HEK293 (cell line): ENCODE data around the gene ANAPC5.

Source experiments
- AEBP2 ChIP-seq: fragments of 450-650 bp; formaldehyde crosslinking; IDR thresholded peaks from 2 replicates; pipeline ENCODE4 v1.5.1; 2016; ENCODE audit warnings: missing biosample characterization, missing genetic modification characterization, borderline replicate concordance
- GLI4 ChIP-seq: fragments of 450-650 bp; formaldehyde crosslinking; IDR thresholded peaks from 2 replicates; pipeline ENCODE4 v1.5.1; 2016; ENCODE audit warnings: missing biosample characterization, missing genetic modification characterization
- GLIS1 ChIP-seq: fragments of 450-650 bp; formaldehyde crosslinking; IDR thresholded peaks from 2 replicates; pipeline ENCODE4 v1.5.1; 2016; ENCODE audit warnings: missing biosample characterization, missing genetic modification characterization
- HOXA7 ChIP-seq: sonication (generic); formaldehyde crosslinking; IDR thresholded peaks from 2 replicates; pipeline ENCODE4 v1.8.1; 2022; ENCODE audit warnings: missing genetic modification reagents, borderline replicate concordance
- HOXC10 ChIP-seq: sonication (generic); formaldehyde crosslinking; IDR thresholded peaks from 2 replicates; pipeline ENCODE4 v1.8.1; 2023; ENCODE audit warnings: mild to moderate bottlenecking, missing genetic modification reagents
- KLF10 ChIP-seq: fragments of 450-650 bp; IDR thresholded peaks from 2 replicates; pipeline ENCODE4 v1.5.1; 2018; ENCODE audit warnings: missing biosample characterization, mild to moderate bottlenecking, missing genetic modification characterization
- SCRT1 ChIP-seq: fragments of 450-650 bp; formaldehyde crosslinking; IDR thresholded peaks from 2 replicates; pipeline ENCODE4 v1.5.1; 2016; ENCODE audit warnings: missing biosample characterization, missing genetic modification characterization, borderline replicate concordance
- TRIM28 ChIP-seq: IDR thresholded peaks from 2 replicates; pipeline ENCODE4 v1.6.1; 2011; ENCODE audit warnings: low read length, control low read depth, borderline replicate concordance
- WT1 ChIP-seq: fragments of 450-650 bp; formaldehyde crosslinking; IDR thresholded peaks from 2 replicates; pipeline ENCODE4 v1.5.1; 2016; ENCODE audit warnings: missing biosample characterization, missing genetic modification characterization
- YY1 ChIP-seq: fragments of 450-650 bp; formaldehyde crosslinking; IDR thresholded peaks from 2 replicates; pipeline ENCODE4 v1.5.1; 2018; ENCODE audit warnings: missing biosample characterization, missing genetic modification characterization
- YY2 ChIP-seq: fragments of 450-650 bp; formaldehyde crosslinking; IDR thresholded peaks from 2 replicates; pipeline ENCODE4 v1.5.1; 2016; ENCODE audit warnings: missing biosample characterization, missing genetic modification characterization
- ZBTB1 ChIP-seq: fragments of 450-650 bp; formaldehyde crosslinking; IDR thresholded peaks from 2 replicates; pipeline ENCODE4 v1.5.1; 2016; ENCODE audit warnings: missing biosample characterization, missing genetic modification characterization
- ZBTB7A ChIP-seq: fragments of 450-650 bp; formaldehyde crosslinking; IDR thresholded peaks from 2 replicates; pipeline ENCODE4 v1.5.1; 2016; ENCODE audit warnings: low read depth, missing biosample characterization, missing genetic modification characterization
- ZEB2 ChIP-seq: fragments of 450-650 bp; formaldehyde crosslinking; IDR thresholded peaks from 2 replicates; pipeline ENCODE4 v1.5.1; 2016; ENCODE audit warnings: missing biosample characterization, missing genetic modification characterization
- ZNF140 ChIP-seq: fragments of 450-650 bp; formaldehyde crosslinking; IDR thresholded peaks from 2 replicates; pipeline ENCODE4 v1.5.1; 2016; ENCODE audit warnings: missing biosample characterization, missing genetic modification characterization
- ZNF146 ChIP-seq: fragments of 450-650 bp; formaldehyde crosslinking; IDR thresholded peaks from 2 replicates; pipeline ENCODE4 v1.5.1; 2016; ENCODE audit warnings: missing biosample characterization, missing genetic modification characterization
- ZNF274 ChIP-seq, 2 experiments: fragments of 200-500 bp in 1 of 2; fragments of 450-650 bp in 1 of 2; sonication (Bioruptor generic) in 1 of 2; formaldehyde crosslinking in 1 of 2; IDR thresholded peaks; 2 replicates each; pipeline versions ENCODE4 v1.5.1 to v1.6.1; 2014 to 2016; ENCODE audit warnings: borderline replicate concordance in 1 of 2, inconsistent platforms in 1 of 2, low read length in 1 of 2, missing biosample characterization in 1 of 2, missing genetic modification characterization in 1 of 2
- ZNF302 ChIP-seq: fragments of 450-650 bp; formaldehyde crosslinking; IDR thresholded peaks from 2 replicates; pipeline ENCODE4 v1.5.1; 2016; ENCODE audit warnings: missing biosample characterization, missing genetic modification characterization, low read depth
- ZNF335 ChIP-seq: fragments of 450-650 bp; formaldehyde crosslinking; conservative IDR thresholded peaks from 2 replicates; pipeline ENCODE4 v1.5.1; 2016; ENCODE audit warnings: missing biosample characterization, missing genetic modification characterization
- ZNF341 ChIP-seq: fragments of 450-650 bp; formaldehyde crosslinking; IDR thresholded peaks from 2 replicates; pipeline ENCODE4; 2016; ENCODE audit warnings: low read depth, missing biosample characterization, missing genetic modification characterization
- ZNF362 ChIP-seq: fragments of 450-650 bp; formaldehyde crosslinking; IDR thresholded peaks from 2 replicates; pipeline ENCODE4 v1.5.1; 2016; ENCODE audit warnings: missing biosample characterization, missing genetic modification characterization
- ZNF561 ChIP-seq: fragments of 450-650 bp; IDR thresholded peaks from 2 replicates; pipeline ENCODE4 v1.5.1; 2018; ENCODE audit warnings: missing biosample characterization, missing genetic modification characterization, borderline replicate concordance
- ZNF747 ChIP-seq: fragments of 450-650 bp; formaldehyde crosslinking; IDR thresholded peaks from 2 replicates; pipeline ENCODE4 v1.5.1; 2016; ENCODE audit warnings: missing biosample characterization, missing genetic modification characterization
- ZNF776 ChIP-seq: fragments of 450-650 bp; formaldehyde crosslinking; IDR thresholded peaks from 2 replicates; pipeline ENCODE4 v1.5.0; 2017; ENCODE audit warnings: missing biosample characterization, missing genetic modification characterization, borderline replicate concordance
- ZSCAN23 ChIP-seq: fragments of 450-650 bp; formaldehyde crosslinking; IDR thresholded peaks from 2 replicates; pipeline ENCODE4 v1.5.1; 2016; ENCODE audit warnings: missing biosample characterization, missing genetic modification characterization
- TF ChIP-seq, protein P1 (sequence below): fragments of 450-650 bp; formaldehyde crosslinking; IDR thresholded peaks from 2 replicates; pipeline ENCODE4 v1.5.1; 2016; ENCODE audit warnings: missing biosample characterization, missing genetic modification characterization
- TF ChIP-seq, protein P2 (sequence below): fragments of 450-650 bp; formaldehyde crosslinking; IDR thresholded peaks from 2 replicates; pipeline ENCODE4 v1.5.1; 2016; ENCODE audit warnings: missing biosample characterization, missing genetic modification characterization
- TF ChIP-seq, protein P3 (sequence below): fragments of 450-650 bp; formaldehyde crosslinking; IDR thresholded peaks from 2 replicates; pipeline ENCODE4 v1.5.1; 2017; ENCODE audit warnings: missing biosample characterization, missing genetic modification characterization
- TF ChIP-seq, protein P4 (sequence below): fragments of 450-650 bp; formaldehyde crosslinking; IDR thresholded peaks from 2 replicates; pipeline ENCODE4 v1.5.1; 2016; ENCODE audit warnings: missing biosample characterization, missing genetic modification characterization
- TF ChIP-seq, protein P5 (sequence below): fragments of 450-650 bp; formaldehyde crosslinking; IDR thresholded peaks from 2 replicates; pipeline ENCODE4 v1.5.1; 2017; ENCODE audit warnings: missing biosample characterization, missing genetic modification characterization

Gene ANAPC5

DNA sequence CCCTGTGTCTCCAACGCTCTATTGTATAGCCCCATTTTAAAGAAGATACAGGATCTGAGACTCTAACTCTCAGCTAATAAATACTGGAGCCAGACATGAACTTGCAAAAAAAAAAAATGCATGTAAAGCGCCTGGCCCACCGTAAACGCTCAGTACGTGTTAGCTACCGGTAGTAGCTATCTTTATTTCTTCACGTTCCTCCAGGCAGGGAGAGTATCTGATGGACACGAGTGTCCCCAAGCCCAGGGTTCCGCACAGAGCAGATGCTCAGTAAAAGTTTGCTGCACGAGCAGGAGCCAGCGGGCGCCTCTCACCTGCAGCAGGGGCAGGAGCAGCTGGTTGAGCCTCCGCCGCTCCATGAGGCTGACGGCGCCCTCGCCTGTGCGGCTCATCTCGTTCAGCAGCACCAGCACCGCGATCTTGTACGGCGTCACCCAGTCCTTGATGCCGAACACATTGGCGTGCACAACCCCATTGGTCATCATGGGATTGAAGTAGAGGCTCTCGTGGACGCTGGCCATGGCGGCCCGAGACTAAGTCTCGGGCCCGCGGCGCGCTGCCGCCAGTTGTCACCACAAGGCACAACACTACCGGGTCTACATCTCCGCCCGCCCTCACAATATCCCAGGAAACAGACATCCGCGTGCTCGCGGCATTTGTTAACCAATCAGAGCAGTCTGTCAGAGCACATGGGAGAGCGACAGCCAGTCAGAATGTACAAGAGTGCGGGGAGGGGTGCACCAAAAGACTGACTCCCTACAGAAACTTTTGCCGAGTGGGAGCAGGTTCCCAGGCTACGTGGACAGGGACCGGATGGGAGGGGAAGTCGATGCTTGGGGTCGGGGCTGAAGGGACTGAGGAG lies at the start of gene ANAPC5 (continued):
- TF ChIP-seq, protein P1, sequence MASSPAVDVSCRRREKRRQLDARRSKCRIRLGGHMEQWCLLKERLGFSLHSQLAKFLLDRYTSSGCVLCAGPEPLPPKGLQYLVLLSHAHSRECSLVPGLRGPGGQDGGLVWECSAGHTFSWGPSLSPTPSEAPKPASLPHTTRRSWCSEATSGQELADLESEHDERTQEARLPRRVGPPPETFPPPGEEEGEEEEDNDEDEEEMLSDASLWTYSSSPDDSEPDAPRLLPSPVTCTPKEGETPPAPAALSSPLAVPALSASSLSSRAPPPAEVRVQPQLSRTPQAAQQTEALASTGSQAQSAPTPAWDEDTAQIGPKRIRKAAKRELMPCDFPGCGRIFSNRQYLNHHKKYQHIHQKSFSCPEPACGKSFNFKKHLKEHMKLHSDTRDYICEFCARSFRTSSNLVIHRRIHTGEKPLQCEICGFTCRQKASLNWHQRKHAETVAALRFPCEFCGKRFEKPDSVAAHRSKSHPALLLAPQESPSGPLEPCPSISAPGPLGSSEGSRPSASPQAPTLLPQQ = peak; percentile 75; the same call in 1 of the 2 replicates
- TF ChIP-seq, protein P2, sequence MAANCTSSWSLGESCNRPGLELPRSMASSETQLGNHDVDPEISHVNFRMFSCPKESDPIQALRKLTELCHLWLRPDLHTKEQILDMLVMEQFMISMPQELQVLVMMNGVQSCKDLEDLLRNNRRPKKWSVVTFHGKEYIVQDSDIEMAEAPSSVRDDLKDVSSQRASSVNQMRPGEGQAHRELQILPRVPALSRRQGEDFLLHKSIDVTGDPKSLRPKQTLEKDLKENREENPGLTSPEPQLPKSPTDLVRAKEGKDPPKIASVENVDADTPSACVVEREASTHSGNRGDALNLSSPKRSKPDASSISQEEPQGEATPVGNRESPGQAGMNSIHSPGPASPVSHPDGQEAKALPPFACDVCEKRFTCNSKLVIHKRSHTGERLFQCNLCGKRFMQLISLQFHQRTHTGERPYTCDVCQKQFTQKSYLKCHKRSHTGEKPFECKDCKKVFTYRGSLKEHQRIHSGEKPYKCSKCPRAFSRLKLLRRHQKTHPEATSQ (tag by site-specific recombination) = 0 out of 2 replicates have a peak, but pooled peaks have one; percentile 21
- TF ChIP-seq TRIM28 (peak; percentile 54; the same call in 1 of the 2 replicates), ZSCAN23 (tag by site-specific recombination) (peak; percentile 92; the same call in 1 of the 2 replicates), ZNF140 (tag by site-specific recombination) (no peak), HOXA7 (CRISPR knock-in tag) (no peak), ZNF341 (peak; percentile 87), YY1 (tag by site-specific recombination) (peak; percentile 75), SCRT1 (tag by site-specific recombination) (no peak), WT1 (peak; percentile 81), KLF10 (no peak), ZNF302 (tag by site-specific recombination) (no peak), ZBTB1 (0 out of 2 replicates have a peak, but pooled peaks have one; percentile 41), ZNF776 (tag by site-specific recombination) (no peak), AEBP2 (tag by site-specific recombination) (no peak), GLI4 (no peak; the same call in none of the 2 replicates), YY2 (tag by site-specific recombination) (peak; percentile 82), HOXC10 (CRISPR knock-in tag) (no peak), ZNF362 (no peak), ZNF274 (IDR thresholded peaks at IDR 0.05; ENCODE audit: low read length) (no peak), ZNF274 (tag by site-specific recombination; IDR thresholded peaks at IDR 0.05; ENCODE audit: borderline replicate concordance) (no peak), ZBTB7A (tag by site-specific recombination) (0 out of 2 replicates have a peak, but pooled peaks have one; percentile 24), ZNF747 (tag by site-specific recombination) (no peak), ZNF335 (tag by site-specific recombination) (peak; percentile 96), GLIS1 (tag by site-specific recombination) (peak; percentile 75), ZEB2 (tag by site-specific recombination) (peak; percentile 61; the same call in 1 of the 2 replicates), ZNF561 (tag by site-specific recombination) (peak; percentile 75), ZNF146 (tag by site-specific recombination) (peak; percentile 31; the same call in 1 of the 2 replicates)
- TF ChIP-seq, protein P3, sequence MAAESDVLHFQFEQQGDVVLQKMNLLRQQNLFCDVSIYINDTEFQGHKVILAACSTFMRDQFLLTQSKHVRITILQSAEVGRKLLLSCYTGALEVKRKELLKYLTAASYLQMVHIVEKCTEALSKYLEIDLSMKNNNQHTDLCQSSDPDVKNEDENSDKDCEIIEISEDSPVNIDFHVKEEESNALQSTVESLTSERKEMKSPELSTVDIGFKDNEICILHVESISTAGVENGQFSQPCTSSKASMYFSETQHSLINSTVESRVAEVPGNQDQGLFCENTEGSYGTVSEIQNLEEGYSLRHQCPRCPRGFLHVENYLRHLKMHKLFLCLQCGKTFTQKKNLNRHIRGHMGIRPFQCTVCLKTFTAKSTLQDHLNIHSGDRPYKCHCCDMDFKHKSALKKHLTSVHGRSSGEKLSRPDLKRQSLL = peak; percentile 72; the same call in 1 of the 2 replicates
- TF ChIP-seq, protein P4, sequence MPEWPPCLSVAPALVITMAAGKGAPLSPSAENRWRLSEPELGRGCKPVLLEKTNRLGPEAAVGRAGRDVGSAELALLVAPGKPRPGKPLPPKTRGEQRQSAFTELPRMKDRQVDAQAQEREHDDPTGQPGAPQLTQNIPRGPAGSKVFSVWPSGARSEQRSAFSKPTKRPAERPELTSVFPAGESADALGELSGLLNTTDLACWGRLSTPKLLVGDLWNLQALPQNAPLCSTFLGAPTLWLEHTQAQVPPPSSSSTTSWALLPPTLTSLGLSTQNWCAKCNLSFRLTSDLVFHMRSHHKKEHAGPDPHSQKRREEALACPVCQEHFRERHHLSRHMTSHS (tag by site-specific recombination) = no peak
- TF ChIP-seq, protein P5, sequence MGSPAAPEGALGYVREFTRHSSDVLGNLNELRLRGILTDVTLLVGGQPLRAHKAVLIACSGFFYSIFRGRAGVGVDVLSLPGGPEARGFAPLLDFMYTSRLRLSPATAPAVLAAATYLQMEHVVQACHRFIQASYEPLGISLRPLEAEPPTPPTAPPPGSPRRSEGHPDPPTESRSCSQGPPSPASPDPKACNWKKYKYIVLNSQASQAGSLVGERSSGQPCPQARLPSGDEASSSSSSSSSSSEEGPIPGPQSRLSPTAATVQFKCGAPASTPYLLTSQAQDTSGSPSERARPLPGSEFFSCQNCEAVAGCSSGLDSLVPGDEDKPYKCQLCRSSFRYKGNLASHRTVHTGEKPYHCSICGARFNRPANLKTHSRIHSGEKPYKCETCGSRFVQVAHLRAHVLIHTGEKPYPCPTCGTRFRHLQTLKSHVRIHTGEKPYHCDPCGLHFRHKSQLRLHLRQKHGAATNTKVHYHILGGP (tag by site-specific recombination) = peak; percentile 42; the same call in 1 of the 2 replicates
